HEK293T (cell line): Measurements from ENCODE around the gene GORASP1.
"Not testable (repeated sequence)": the region's sequence is repeated elsewhere in the genome, so short reads cannot be mapped to it uniquely, and the experiment has no call there.

Source experiments
- CTCF ChIA-PET: fragments of 350-600 bp; formaldehyde crosslinking; extraction: SDS; loops from one replicate; lab custom pipeline; 2021; ENCODE audit warnings: antibody characterized with exemption, inconsistent platforms; lab: Yijun Ruan, JAX
- POLR2A ChIA-PET: fragments of 350-600 bp; formaldehyde crosslinking; extraction: SDS; loops from one replicate; lab custom pipeline; 2020; ENCODE audit warnings: antibody characterized with exemption, inconsistent platforms; lab: Yijun Ruan, JAX
- DNase-seq: peaks from one replicate; pipeline ENCODE4 v3.0.0; 2012; ENCODE audit warnings: mixed read lengths; ENCODE audit errors: extremely low spot score
- ARNT ChIP-seq: fragments of 450-650 bp; IDR thresholded peaks from 2 replicates; pipeline ENCODE4 v1.6.1; 2017; ENCODE audit warnings: mild to moderate bottlenecking
- BHLHE40 ChIP-seq: fragments of 450-650 bp; IDR thresholded peaks from 2 replicates; pipeline ENCODE4 v1.6.1; 2016; ENCODE audit warnings: mild to moderate bottlenecking, moderate library complexity, borderline replicate concordance
- CTBP1 ChIP-seq: fragments of 450-650 bp; IDR thresholded peaks from 2 replicates; pipeline ENCODE4 v1.6.1; 2016; ENCODE audit warnings: borderline replicate concordance
- ELF4 ChIP-seq: fragments of 450-650 bp; IDR thresholded peaks from 2 replicates; pipeline ENCODE4 v1.6.1; 2017; ENCODE audit warnings: antibody characterized with exemption
- FOXA1 ChIP-seq: fragments of 450-650 bp; IDR thresholded peaks from 2 replicates; pipeline ENCODE4 v1.6.1; 2016; ENCODE audit warnings: mild to moderate bottlenecking
- FOXK2 ChIP-seq: fragments of 450-650 bp; IDR thresholded peaks from 2 replicates; pipeline ENCODE4 v1.6.1; 2016; ENCODE audit warnings: mild to moderate bottlenecking
- FOXM1 ChIP-seq: fragments of 450-650 bp; IDR thresholded peaks from 2 replicates; pipeline ENCODE4 v1.6.1; 2017; ENCODE audit warnings: mild to moderate bottlenecking, borderline replicate concordance
- HDGF ChIP-seq: fragments of 450-650 bp; IDR thresholded peaks from 2 replicates; pipeline ENCODE4 v1.6.1; 2017; ENCODE audit warnings: antibody characterized with exemption, borderline replicate concordance
- L3MBTL2 ChIP-seq: fragments of 450-650 bp; conservative IDR thresholded peaks from 2 replicates; pipeline ENCODE4 v1.6.1; 2016; ENCODE audit warnings: mild to moderate bottlenecking
- LEF1 ChIP-seq: fragments of 450-650 bp; IDR thresholded peaks from 2 replicates; pipeline ENCODE4 v1.6.1; 2017; ENCODE audit warnings: mild to moderate bottlenecking, borderline replicate concordance
- NFRKB ChIP-seq: fragments of 450-650 bp; IDR thresholded peaks from 2 replicates; pipeline ENCODE4 v1.6.1; 2016; ENCODE audit warnings: mild to moderate bottlenecking, moderate library complexity
- PKNOX1 ChIP-seq: fragments of 450-650 bp; IDR thresholded peaks from 2 replicates; pipeline ENCODE4 v1.6.1; 2016
- SP1 ChIP-seq: fragments of 450-650 bp; IDR thresholded peaks from 2 replicates; pipeline ENCODE4 v1.6.1; 2017
- SUZ12 ChIP-seq: fragments of 450-650 bp; IDR thresholded peaks from 2 replicates; pipeline ENCODE4 v1.6.1; 2016; ENCODE audit warnings: mild to moderate bottlenecking
- TARDBP ChIP-seq: fragments of 450-650 bp; IDR thresholded peaks from 2 replicates; pipeline ENCODE4 v1.6.1; 2016
- ZNF384 ChIP-seq: fragments of 450-650 bp; IDR thresholded peaks from 2 replicates; pipeline ENCODE4 v1.6.1; 2016

GORASP1 gene

GRCh38 chr3:39064646-39065045 is 42.8 kb downstream of the GORASP1 start:
- CTCF ChIA-PET = no interaction called here
- no peak for TF ChIP-seq L3MBTL2
- TF ChIP-seq CTBP1 = no peak
- TF ChIP-seq FOXK2 = no peak
- TF ChIP-seq HDGF = no peak
- no peak for TF ChIP-seq ZNF384
- no peak for TF ChIP-seq NFRKB
- TF ChIP-seq ELF4 = no peak
- no peak for TF ChIP-seq LEF1
- no peak for TF ChIP-seq PKNOX1
- TF ChIP-seq FOXM1 = no peak
- no peak for TF ChIP-seq TARDBP
- no peak for TF ChIP-seq FOXA1
- no peak for TF ChIP-seq ARNT
- no peak for TF ChIP-seq SP1
- no peak for TF ChIP-seq BHLHE40
- TF ChIP-seq SUZ12 = no peak
- POLR2A ChIA-PET = no interaction called here
- DNase-seq = no peak

GRCh38 chr3:39063143-39063542 is 44.3 kb downstream of the GORASP1 start:
- no peak for TF ChIP-seq ELF4
- DNase-seq = no peak
- POLR2A ChIA-PET = no interaction called here
- CTCF ChIA-PET = no interaction called here

GRCh38 chr3:39062180-39062579 is 45.2 kb downstream of the GORASP1 start:
- POLR2A ChIA-PET = interaction anchor here (0.9 kb wide), 1 partner anchor 11 kb away, joined by 3 read pairs; no protein-coding TSS in a partner anchor
- DNase-seq = no peak
- CTCF ChIA-PET = no interaction called here
- TF ChIP-seq FOXA1 = no peak
- no peak for TF ChIP-seq ARNT
- no peak for TF ChIP-seq FOXM1
- TF ChIP-seq FOXK2 = no peak
- no peak for TF ChIP-seq SUZ12
- no peak for TF ChIP-seq SP1
- TF ChIP-seq ELF4 = no peak
- TF ChIP-seq BHLHE40 = no peak
- no peak for TF ChIP-seq TARDBP
- TF ChIP-seq NFRKB = no peak
- TF ChIP-seq ZNF384 = no peak
- TF ChIP-seq L3MBTL2 = no peak
- TF ChIP-seq PKNOX1 = no peak
- no peak for TF ChIP-seq CTBP1
- no peak for TF ChIP-seq LEF1
- TF ChIP-seq HDGF = no peak

GRCh38 chr3:39061228-39061627 is 46.2 kb downstream of the GORASP1 start:
- POLR2A ChIA-PET = not testable (repeated sequence)

GRCh38 chr3:39056151-39056550 is 51.3 kb downstream of the GORASP1 start:
- POLR2A ChIA-PET = no interaction called here
- no peak for DNase-seq
- TF ChIP-seq L3MBTL2 = no peak
- TF ChIP-seq FOXM1 = no peak
- TF ChIP-seq ZNF384 = no peak
- no peak for TF ChIP-seq FOXA1
- no peak for TF ChIP-seq HDGF
- TF ChIP-seq ARNT = no peak
- TF ChIP-seq LEF1 = no peak
- no peak for TF ChIP-seq BHLHE40
- no peak for TF ChIP-seq TARDBP
- TF ChIP-seq FOXK2 = no peak
- no peak for TF ChIP-seq NFRKB
- TF ChIP-seq PKNOX1 = no peak
- no peak for TF ChIP-seq SP1
- TF ChIP-seq CTBP1 = no peak
- TF ChIP-seq SUZ12 = no peak
- no peak for TF ChIP-seq ELF4
- CTCF ChIA-PET = no interaction called here

More at GRCh38 chr3:39061228-39061627, 46.2 kb downstream of the GORASP1 start:
- CTCF ChIA-PET, DNase-seq: not testable (repeated sequence)

- TF ChIP-seq ZNF384 (no peak), CTBP1 (no peak), L3MBTL2 (no peak), FOXM1 (no peak), NFRKB (no peak), FOXK2 (no peak), ARNT (no peak), HDGF (no peak), ELF4 (no peak), SP1 (no peak), TARDBP (no peak), PKNOX1 (no peak), FOXA1 (no peak), BHLHE40 (no peak), SUZ12 (no peak), LEF1 (no peak)
- DNase-seq = no peak
- ChIA-PET POLR2A (no interaction called here), CTCF (no interaction called here)
These were observed 53.7 kb downstream of the GORASP1 start for GRCh38 chr3:39053696-39054095.
